IMR-90 (cell line): ENCODE results near the gene INTS3. TPM values are rescaled to one million over a fixed set of nuclear protein-coding genes. Genes with fewer than 3 reads are reported as not detected.
A peak's percentile ranks its signal among the peaks of the same experiment; 100 is the strongest.

Experiments
- ATAC-seq: fragments of 200-7000 bp; cut with Tn5 transposase; 2 replicates; pipeline ENCODE4 v1.9.1; 2020; ENCODE audit warnings: low read depth, mild to moderate bottlenecking, moderate library complexity
- BruUV-seq: library from RNA; stranded (reverse); fragments of 400-500 nt; replicated peaks from 2 replicates; lab custom pipeline; 2021; lab: Mats Ljungman, UMichigan
- CTCF ChIA-PET: fragments of 300-600 bp; formaldehyde crosslinking; extraction: SDS; loops from one replicate; lab custom pipeline; 2021; ENCODE audit warnings: antibody characterized with exemption; lab: Yijun Ruan, JAX
- POLR2A ChIA-PET: fragments of 300-600 bp; sonication (Branson Sonifier 250); formaldehyde crosslinking; loops from one replicate; lab custom pipeline; 2022; ENCODE audit warnings: antibody characterized with exemption; ENCODE audit not compliant: unreplicated experiment; lab: Charles Lee
- DNase-seq: peaks from one replicate; pipeline ENCODE4 v3.0.0; 2013
- H2AFZ ChIP-seq: replicated peaks from 2 replicates; pipeline ENCODE3; 2013; ENCODE audit warnings: low read length, mild to moderate bottlenecking; ENCODE audit not compliant: poor library complexity
- H2AK5ac ChIP-seq: 2 replicates; pipeline ENCODE4 v1.6.1; 2013; ENCODE audit warnings: low read depth, low read length, inconsistent platforms
- H2AK9ac ChIP-seq: replicated peaks from 2 replicates; pipeline ENCODE3; 2013; ENCODE audit warnings: mild to moderate bottlenecking, low read depth, low read length, moderate library complexity; ENCODE audit not compliant: poor library complexity
- H2BK120ac ChIP-seq: 2 replicates; pipeline ENCODE4 v1.6.1; 2013; ENCODE audit warnings: low read depth, low read length, inconsistent platforms
- H2BK15ac ChIP-seq: 3 replicates; pipeline ENCODE4 v1.6.1; 2013; ENCODE audit warnings: low read depth, low read length, inconsistent platforms
- H2BK20ac ChIP-seq: 2 replicates; pipeline ENCODE4 v1.6.1; 2013; ENCODE audit warnings: low read depth, mild to moderate bottlenecking, inconsistent platforms, low read length, moderate library complexity
- H2BK5ac ChIP-seq: 2 replicates; pipeline ENCODE4 v1.6.1; 2013; ENCODE audit warnings: mild to moderate bottlenecking, low read depth, low read length, inconsistent platforms; ENCODE audit not compliant: poor library complexity, severe bottlenecking
- H3K14ac ChIP-seq: replicated peaks from 2 replicates; pipeline ENCODE4 v1.6.1; 2013; ENCODE audit warnings: low read depth, low read length, inconsistent platforms
- H3K18ac ChIP-seq: 2 replicates; pipeline ENCODE4 v1.6.1; 2013; ENCODE audit warnings: low read depth, low read length, control low read depth
- H3K23ac ChIP-seq: 2 replicates; pipeline ENCODE4 v1.6.1; 2013; ENCODE audit warnings: low read depth, low read length, inconsistent platforms
- H3K27ac ChIP-seq: 2 replicates; pipeline ENCODE4 v1.5.1; 2013; ENCODE audit warnings: mild to moderate bottlenecking, control low read depth, low read length; ENCODE audit not compliant: insufficient read depth
- H3K27me3 ChIP-seq: 2 replicates; pipeline ENCODE4 v1.6.1; 2013; ENCODE audit warnings: low read length; ENCODE audit not compliant: control insufficient read depth, insufficient read depth
- H3K36me3 ChIP-seq: 2 replicates; pipeline ENCODE4 v1.6.1; 2013; ENCODE audit warnings: low read length, mixed read lengths; ENCODE audit not compliant: control insufficient read depth, insufficient read depth
- H3K4ac ChIP-seq: 2 replicates; pipeline ENCODE4 v1.6.1; 2013; ENCODE audit warnings: low read depth, low read length, inconsistent platforms
- H3K4me1 ChIP-seq: 2 replicates; pipeline ENCODE4 v1.6.1; 2013; ENCODE audit warnings: low read length, mixed read lengths; ENCODE audit not compliant: control insufficient read depth, insufficient read depth
- H3K4me2 ChIP-seq: 2 replicates; pipeline ENCODE4 v1.6.1; 2013; ENCODE audit warnings: low read depth, mild to moderate bottlenecking, control low read depth, low read length, moderate library complexity
- H3K4me3 ChIP-seq: 2 replicates; pipeline ENCODE4 v1.5.1; 2013; ENCODE audit warnings: low read depth, mild to moderate bottlenecking, control low read depth, low read length, moderate library complexity; ENCODE audit not compliant: insufficient read depth
- H3K56ac ChIP-seq: 2 replicates; pipeline ENCODE4 v1.6.1; 2013; ENCODE audit warnings: low read length, inconsistent platforms; ENCODE audit not compliant: insufficient read depth; ENCODE audit errors: extremely low read depth
- H3K79me1 ChIP-seq, 2 experiments: 2 replicates each; pipeline ENCODE4 v1.6.1; 2013; ENCODE audit warnings: low read length in 2 of 2, inconsistent platforms in 1 of 2, low read depth in 1 of 2
- H3K9ac ChIP-seq: 2 replicates; pipeline ENCODE4 v1.6.1; 2013; ENCODE audit warnings: low read depth, low read length, control low read depth
- H3K9me1 ChIP-seq: 2 replicates; pipeline ENCODE4 v1.6.1; 2013; ENCODE audit warnings: low read length, inconsistent platforms; ENCODE audit not compliant: insufficient read depth
- H3K9me3 ChIP-seq: 2 replicates; pipeline ENCODE4 v1.6.1; 2013; ENCODE audit warnings: low read length; ENCODE audit not compliant: control insufficient read depth, insufficient read depth
- H4K20me1 ChIP-seq: 2 replicates; pipeline ENCODE4 v1.6.1; 2013; ENCODE audit warnings: low read length, inconsistent platforms; ENCODE audit not compliant: insufficient read depth
- H4K5ac ChIP-seq: 2 replicates; pipeline ENCODE4 v1.6.1; 2013; ENCODE audit warnings: mild to moderate bottlenecking, low read depth, low read length, control low read depth
- H4K8ac ChIP-seq, 2 experiments: 2 replicates each; pipeline ENCODE4 v1.6.1; 2013; ENCODE audit warnings: low read depth in 2 of 2, low read length in 2 of 2, control low read depth in 1 of 2, inconsistent platforms in 1 of 2
- H4K91ac ChIP-seq: 2 replicates; pipeline ENCODE4 v1.6.1; 2013; ENCODE audit warnings: low read depth, low read length, inconsistent platforms; ENCODE audit not compliant: insufficient read depth
- BHLHE40 ChIP-seq: fragments of 150-350 bp; IDR thresholded peaks from 2 replicates; pipeline ENCODE4 v1.6.1; 2016; ENCODE audit warnings: mild to moderate bottlenecking, low read depth, low read length
- CEBPB ChIP-seq: IDR thresholded peaks from 2 replicates; pipeline ENCODE4 v1.6.1; 2012; ENCODE audit warnings: low read depth, low read length, improper control_type of control experiment
- CHD1 ChIP-seq: IDR thresholded peaks from 2 replicates; pipeline ENCODE4 v1.6.1; 2012; ENCODE audit warnings: low read depth, low read length, improper control_type of control experiment
- ELK1 ChIP-seq: fragments of 150-350 bp; IDR thresholded peaks from 2 replicates; pipeline ENCODE4 v1.6.1; 2016; ENCODE audit warnings: low read depth, mild to moderate bottlenecking, low read length, moderate library complexity, borderline replicate concordance
- FOS ChIP-seq: fragments of 150-350 bp; IDR thresholded peaks from 2 replicates; pipeline ENCODE4 v1.6.1; 2016; ENCODE audit warnings: low read depth, low read length
- MAFK ChIP-seq: IDR thresholded peaks from 2 replicates; pipeline ENCODE4 v1.6.1; 2012; ENCODE audit warnings: low read depth, low read length, improper control_type of control experiment
- MAZ ChIP-seq: IDR thresholded peaks from 2 replicates; pipeline ENCODE4 v1.6.1; 2012; ENCODE audit warnings: low read depth, mild to moderate bottlenecking, low read length, improper control_type of control experiment, moderate library complexity, borderline replicate concordance
- MXI1 ChIP-seq: IDR thresholded peaks from 2 replicates; pipeline ENCODE4 v1.6.1; 2012; ENCODE audit warnings: low read depth, mild to moderate bottlenecking, low read length, moderate library complexity, borderline replicate concordance
- NFE2L2 ChIP-seq: fragments of 150-350 bp; IDR thresholded peaks from 2 replicates; pipeline ENCODE4 v1.6.1; 2016; ENCODE audit warnings: low read depth, mild to moderate bottlenecking, low read length
- POLR2A ChIP-seq: IDR thresholded peaks from 2 replicates; pipeline ENCODE4 v1.6.1; 2012; ENCODE audit warnings: mild to moderate bottlenecking, low read depth, low read length
- RAD21 ChIP-seq: IDR thresholded peaks from 2 replicates; pipeline ENCODE4 v1.6.1; 2012; ENCODE audit warnings: low read length, improper control_type of control experiment
- RCOR1 ChIP-seq: IDR thresholded peaks from 2 replicates; pipeline ENCODE4 v1.6.1; 2012; ENCODE audit warnings: mild to moderate bottlenecking, low read length, improper control_type of control experiment; ENCODE audit not compliant: insufficient replicate concordance
- RFX5 ChIP-seq: IDR thresholded peaks from 2 replicates; pipeline ENCODE4 v1.8.0; 2012; ENCODE audit warnings: low read depth, mild to moderate bottlenecking, low read length, moderate library complexity
- SMC3 ChIP-seq: fragments of 150-350 bp; IDR thresholded peaks from 2 replicates; pipeline ENCODE4 v1.6.1; 2016; ENCODE audit warnings: low read depth, mild to moderate bottlenecking, antibody characterized with exemption, low read length, moderate library complexity
- USF2 ChIP-seq: fragments of 150-350 bp; IDR thresholded peaks from 2 replicates; pipeline ENCODE4 v1.6.1; 2017; ENCODE audit warnings: mild to moderate bottlenecking, antibody characterized with exemption, low read length, low read depth
- WGBS, 2 experiments: methylation state at CpG; one replicate each; pipeline versions ENCODE4 v1.1.5 to v1.1.7; 2013; ENCODE audit warnings: missing lambda C conversion rate in 2 of 2; ENCODE audit not compliant: insufficient read length in 1 of 2; ENCODE audit errors: extremely low coverage in 2 of 2; 5-methylcytosine and 5-hydroxymethylcytosine counted together
- dilution Hi-C: fragments of 300-500 bp; cut with HindIII; formaldehyde crosslinking; loops from one replicate; pipeline ENCODE4 v1.14.3; 2018; ENCODE audit warnings: low sequenced_read_pairs; ENCODE audit not compliant: unreplicated experiment
- in situ Hi-C: fragments of 300-500 bp; cut with MboI; formaldehyde crosslinking; loops from 3 replicates; pipeline ENCODE4 v1.14.3; 2019; ENCODE audit warnings: low sequenced_read_pairs, inconsistent platforms, mixed read lengths
- intact Hi-C: fragments of 100-400 bp; cut with micrococcal nuclease; formaldehyde crosslinking; loops from 2 replicates; pipeline ENCODE4 v1.10.0; 2022
- polyA plus RNA-seq, 3 experiments: library from polyadenylated mRNA; depleted of rRNA; stranded (reverse); fragments of >200 nt; gene quantifications; 2 replicates each; pipeline ENCODE4 v1.2.3, GENCODE V29; 2012; ENCODE audit warnings: low replicate concordance in 1 of 3
- total RNA-seq: library from RNA; depleted of rRNA; stranded (reverse); fragments of >200 nt; gene quantifications from 2 replicates; pipeline ENCODE4 v1.2.3, GENCODE V29; 2012
- TF ChIP-seq, protein P1 (sequence below): conservative IDR thresholded peaks from 2 replicates; pipeline ENCODE4 v1.5.1; 2012; ENCODE audit warnings: mild to moderate bottlenecking, low read depth, low read length, improper control_type of control experiment

INTS3 gene
- total and polyA plus RNA-seq, 2 of the 4 experiments (the other 2 are of a cell fraction) = 33.5 to 59.4 TPM

- CTCF ChIA-PET = no interaction called here
- POLR2A ChIA-PET = no interaction called here
Observed at GRCh38 chr1:153696741-153697140, 31.1 kb upstream of the INTS3 start.

More at GRCh38 chr1:153696741-153697140, 31.1 kb upstream of the INTS3 start:
- Histone ChIP-seq H3K27me3 (peaks cover 7% of the 10 kb centered on the region), H3K4ac (no peak overlapping the region), H2BK5ac (no peak overlapping the region), H2BK20ac (0 out of 2 replicates have a peak overlapping the region, but pooled peaks have one; percentile 7), H3K4me3 (no peak overlapping the region), H3K18ac (no peak overlapping the region), H2BK15ac (no peak overlapping the region), H3K4me1 (peaks cover 2% of the 10 kb centered on the region), H4K8ac (no peak overlapping the region), H3K56ac (no peak overlapping the region), H3K9me3 (no peaks in the 10 kb centered on the region), H3K23ac (no peak overlapping the region), H3K36me3 (no peaks in the 10 kb centered on the region), H4K20me1 (no peaks in the 10 kb centered on the region), H3K9me1 (no peaks in the 10 kb centered on the region), H3K9ac (no peak overlapping the region), H3K14ac (no peak overlapping the region), H4K5ac (no peak overlapping the region), H3K79me1 (no peaks in the 10 kb centered on the region), H3K4me2 (no peak overlapping the region), H2AK5ac (no peak overlapping the region), H2AFZ (no peak overlapping the region), H2AK9ac (no peak overlapping the region), H4K91ac (no peak overlapping the region), H2BK120ac (no peak overlapping the region), H3K27ac (no peak overlapping the region)
- ATAC-seq = no peak
- dilution Hi-C loops = no loop called here
- no CpG with 5 or more reads among the region's 8 CpGs for WGBS, 2 experiments
- no TSS peak for BruUV-seq
- in situ Hi-C loops = no loop called here
- no peak for DNase-seq
- no peak for TF ChIP-seq POLR2A
- TF ChIP-seq RCOR1 = no peak
- no peak for TF ChIP-seq MXI1
- no peak for TF ChIP-seq RAD21
- TF ChIP-seq NFE2L2 = no peak
- no peak for TF ChIP-seq RFX5
- no peak for TF ChIP-seq BHLHE40
- TF ChIP-seq CEBPB = no peak
- no peak for TF ChIP-seq FOS
- no peak for TF ChIP-seq CHD1
- no peak for TF ChIP-seq SMC3
- no peak for TF ChIP-seq MAFK
- TF ChIP-seq USF2 = no peak
- TF ChIP-seq MAZ = no peak
- TF ChIP-seq ELK1 = no peak
- TF ChIP-seq, protein P1, sequence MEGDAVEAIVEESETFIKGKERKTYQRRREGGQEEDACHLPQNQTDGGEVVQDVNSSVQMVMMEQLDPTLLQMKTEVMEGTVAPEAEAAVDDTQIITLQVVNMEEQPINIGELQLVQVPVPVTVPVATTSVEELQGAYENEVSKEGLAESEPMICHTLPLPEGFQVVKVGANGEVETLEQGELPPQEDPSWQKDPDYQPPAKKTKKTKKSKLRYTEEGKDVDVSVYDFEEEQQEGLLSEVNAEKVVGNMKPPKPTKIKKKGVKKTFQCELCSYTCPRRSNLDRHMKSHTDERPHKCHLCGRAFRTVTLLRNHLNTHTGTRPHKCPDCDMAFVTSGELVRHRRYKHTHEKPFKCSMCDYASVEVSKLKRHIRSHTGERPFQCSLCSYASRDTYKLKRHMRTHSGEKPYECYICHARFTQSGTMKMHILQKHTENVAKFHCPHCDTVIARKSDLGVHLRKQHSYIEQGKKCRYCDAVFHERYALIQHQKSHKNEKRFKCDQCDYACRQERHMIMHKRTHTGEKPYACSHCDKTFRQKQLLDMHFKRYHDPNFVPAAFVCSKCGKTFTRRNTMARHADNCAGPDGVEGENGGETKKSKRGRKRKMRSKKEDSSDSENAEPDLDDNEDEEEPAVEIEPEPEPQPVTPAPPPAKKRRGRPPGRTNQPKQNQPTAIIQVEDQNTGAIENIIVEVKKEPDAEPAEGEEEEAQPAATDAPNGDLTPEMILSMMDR = no peak
- intact Hi-C loops = no loop called here
